ENCODE measurements around the gene WDR45.

The WDR45 gene

DNA sequence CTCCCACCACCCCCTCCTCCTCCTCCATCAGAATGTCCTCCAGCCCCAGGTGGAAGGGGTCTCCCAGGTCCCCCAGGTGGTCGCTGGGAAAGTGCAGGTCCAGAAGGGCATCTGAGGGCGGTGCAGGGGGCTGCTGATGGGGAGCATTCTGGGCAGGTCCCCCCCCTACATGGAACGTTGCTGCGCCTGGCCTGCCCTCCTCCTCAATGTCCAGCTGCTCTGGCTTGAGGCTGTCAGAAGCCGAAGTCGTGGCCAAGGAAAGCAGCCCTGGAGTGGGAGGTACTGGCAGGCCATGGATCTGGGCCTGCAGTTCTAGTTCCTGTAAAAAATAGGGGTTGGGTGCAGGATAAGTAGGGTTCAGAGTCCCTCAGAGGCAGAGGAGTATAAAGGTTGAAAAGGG lies 49.4 kb downstream of the WDR45 start:
- TF ChIP-seq, protein P1, sequence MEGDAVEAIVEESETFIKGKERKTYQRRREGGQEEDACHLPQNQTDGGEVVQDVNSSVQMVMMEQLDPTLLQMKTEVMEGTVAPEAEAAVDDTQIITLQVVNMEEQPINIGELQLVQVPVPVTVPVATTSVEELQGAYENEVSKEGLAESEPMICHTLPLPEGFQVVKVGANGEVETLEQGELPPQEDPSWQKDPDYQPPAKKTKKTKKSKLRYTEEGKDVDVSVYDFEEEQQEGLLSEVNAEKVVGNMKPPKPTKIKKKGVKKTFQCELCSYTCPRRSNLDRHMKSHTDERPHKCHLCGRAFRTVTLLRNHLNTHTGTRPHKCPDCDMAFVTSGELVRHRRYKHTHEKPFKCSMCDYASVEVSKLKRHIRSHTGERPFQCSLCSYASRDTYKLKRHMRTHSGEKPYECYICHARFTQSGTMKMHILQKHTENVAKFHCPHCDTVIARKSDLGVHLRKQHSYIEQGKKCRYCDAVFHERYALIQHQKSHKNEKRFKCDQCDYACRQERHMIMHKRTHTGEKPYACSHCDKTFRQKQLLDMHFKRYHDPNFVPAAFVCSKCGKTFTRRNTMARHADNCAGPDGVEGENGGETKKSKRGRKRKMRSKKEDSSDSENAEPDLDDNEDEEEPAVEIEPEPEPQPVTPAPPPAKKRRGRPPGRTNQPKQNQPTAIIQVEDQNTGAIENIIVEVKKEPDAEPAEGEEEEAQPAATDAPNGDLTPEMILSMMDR (IDR thresholded peaks at IDR 0.05; ENCODE audit: control extremely low read depth, extremely low read depth, low read depth, missing control alignments), result no peak
- DNase-seq (ENCODE audit: extremely low spot score), result no peak
- ChIA-PET POLR2A (no interaction called here), CTCF (interaction anchor here (1.2 kb wide), 1 partner anchor 13 kb away, joined by 4 read pairs; the partner anchor contains the start of gene TFE3)

DNA sequence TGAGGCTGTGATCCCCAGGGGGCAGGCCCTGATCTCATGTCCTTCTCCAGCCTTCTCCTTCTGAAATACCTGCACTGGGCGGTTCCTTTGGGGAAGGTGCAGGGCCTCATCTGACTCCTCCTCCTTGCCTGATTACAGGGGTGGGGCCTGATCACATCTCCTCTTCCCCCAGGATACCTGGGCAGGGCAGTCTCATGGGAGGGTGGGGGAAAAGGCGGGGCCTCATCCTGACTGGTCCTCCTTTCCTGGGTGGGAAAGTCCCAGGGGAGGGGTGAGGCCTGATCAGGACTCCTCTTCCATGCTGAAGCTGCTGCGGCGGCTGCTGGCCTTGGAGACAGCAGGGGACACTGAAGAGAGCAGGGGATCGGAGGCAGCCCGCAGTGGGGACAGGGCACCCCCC lies 49.8 kb downstream of the WDR45 start:
- no peak for DNase-seq (ENCODE audit: extremely low spot score)
- ChIA-PET POLR2A (no interaction called here), CTCF (interaction anchor here (1.2 kb wide), 1 partner anchor 13 kb away, joined by 4 read pairs; the partner anchor contains the start of gene TFE3)
- TF ChIP-seq, protein P1 (IDR thresholded peaks at IDR 0.05; ENCODE audit: control extremely low read depth, extremely low read depth, low read depth, missing control alignments), result no peak
